ENCODE data around the gene EVX2.

Gene EVX2

DNA sequence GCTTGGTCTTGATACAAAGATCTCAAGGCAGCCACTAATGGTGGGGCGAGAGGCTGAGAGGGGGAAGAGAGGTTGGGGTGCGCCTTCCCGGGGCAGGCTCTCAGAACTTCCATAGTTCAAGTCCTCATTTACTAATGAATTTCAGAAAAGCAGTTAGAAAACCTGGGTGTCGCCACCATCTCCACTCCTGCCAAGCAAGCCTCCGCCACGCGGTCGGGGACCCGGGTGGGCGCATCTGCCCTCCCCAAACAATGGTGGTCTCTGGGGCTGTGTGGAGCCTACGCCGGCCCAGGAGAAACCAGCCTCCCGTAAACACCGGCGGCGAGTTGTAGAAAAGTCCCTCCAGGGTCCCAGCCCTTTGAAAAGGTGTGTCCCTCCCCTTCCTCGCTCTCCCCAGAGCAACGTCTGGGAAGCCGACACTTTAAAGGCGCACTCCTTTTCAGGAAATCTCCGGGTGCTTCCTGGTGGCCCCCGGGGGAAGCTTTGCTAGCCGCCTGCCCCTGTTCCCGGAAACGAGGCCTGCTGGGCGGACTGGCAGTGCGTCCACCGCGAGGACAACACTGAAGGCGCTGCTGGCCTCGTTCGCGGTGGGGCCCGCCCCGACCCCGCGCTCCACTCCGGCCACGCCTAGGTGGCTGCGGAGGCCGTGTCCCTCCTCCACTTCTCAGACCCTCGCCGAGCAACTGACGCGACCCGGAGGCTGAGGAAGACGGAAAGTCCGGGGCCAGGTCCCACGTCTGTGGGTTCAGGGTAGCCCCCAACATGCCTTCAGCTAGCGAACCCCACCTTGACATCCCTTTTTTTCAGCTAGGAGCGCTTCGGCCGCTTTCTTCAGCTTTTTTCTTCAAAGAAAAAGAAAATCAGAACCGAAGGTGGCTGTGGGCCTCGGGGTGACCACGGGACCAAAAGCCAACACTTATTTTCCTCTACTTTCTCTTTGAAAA is 16.8 kb downstream of the EVX2 start:
- DNase-seq (ENCODE audit: low read depth in 2 of 2) = no peak

DNA sequence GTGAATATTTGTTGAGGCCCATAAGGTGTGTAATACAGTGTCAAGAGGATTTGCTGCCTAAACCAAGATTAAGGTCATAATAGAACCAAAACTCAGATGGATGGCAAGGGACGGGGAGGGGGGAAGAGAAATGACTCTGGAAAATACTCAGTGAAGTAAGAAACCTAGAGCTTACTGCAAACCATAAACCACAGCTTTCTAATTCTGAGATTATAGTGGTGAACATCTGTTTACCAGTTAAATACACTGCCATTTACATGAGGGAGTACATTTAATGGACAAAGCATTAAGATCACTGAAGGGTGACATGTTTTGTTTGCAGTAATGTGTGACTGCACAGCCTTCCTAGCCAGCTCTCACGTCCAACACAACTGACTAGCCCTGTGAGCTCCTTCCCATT is 19.8 kb downstream of the EVX2 start:
- DNase-seq (ENCODE audit: low read depth in 2 of 2) = no peak

DNA sequence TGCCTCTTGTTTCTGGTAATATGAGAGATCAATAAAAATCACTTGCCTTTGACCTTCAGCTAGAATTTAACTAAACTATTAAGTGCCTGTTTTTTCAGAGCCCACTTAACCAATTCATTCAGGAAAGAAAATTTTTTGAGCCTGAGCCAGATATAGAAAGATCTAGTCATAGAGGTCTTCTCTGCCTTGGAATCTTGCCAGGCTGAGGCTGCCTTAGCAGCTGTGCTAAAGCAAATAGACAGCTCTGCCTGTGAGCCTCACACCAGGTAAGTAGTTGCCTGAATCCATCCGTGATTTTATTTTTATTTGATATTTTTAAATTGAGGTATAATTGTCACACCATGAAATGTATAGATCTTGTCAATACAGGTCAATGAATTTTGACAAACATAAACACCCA is 27.4 kb downstream of the EVX2 start:
- DNase-seq (ENCODE audit: low read depth in 2 of 2) = no peak

DNA sequence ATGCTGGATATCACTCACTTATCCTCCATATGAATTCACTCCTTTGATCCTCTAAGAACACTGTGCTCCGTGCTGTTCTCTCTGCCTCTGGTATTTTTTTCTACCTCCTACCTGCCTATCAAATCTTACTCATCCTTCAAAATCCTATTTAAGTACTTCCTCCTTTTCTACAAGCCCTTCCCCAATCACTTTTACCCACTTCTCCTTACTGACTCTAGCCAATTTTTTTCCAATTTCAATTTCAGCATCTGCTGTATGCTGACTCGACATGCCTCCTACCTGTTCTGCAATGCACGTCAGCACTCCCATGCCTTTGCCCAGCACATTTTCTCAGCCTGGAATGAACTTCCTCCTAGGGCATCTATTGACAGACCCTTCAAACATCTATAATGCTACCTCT is 44.4 kb downstream of the EVX2 start:
- no peak for DNase-seq (ENCODE audit: low read depth in 2 of 2)

DNA sequence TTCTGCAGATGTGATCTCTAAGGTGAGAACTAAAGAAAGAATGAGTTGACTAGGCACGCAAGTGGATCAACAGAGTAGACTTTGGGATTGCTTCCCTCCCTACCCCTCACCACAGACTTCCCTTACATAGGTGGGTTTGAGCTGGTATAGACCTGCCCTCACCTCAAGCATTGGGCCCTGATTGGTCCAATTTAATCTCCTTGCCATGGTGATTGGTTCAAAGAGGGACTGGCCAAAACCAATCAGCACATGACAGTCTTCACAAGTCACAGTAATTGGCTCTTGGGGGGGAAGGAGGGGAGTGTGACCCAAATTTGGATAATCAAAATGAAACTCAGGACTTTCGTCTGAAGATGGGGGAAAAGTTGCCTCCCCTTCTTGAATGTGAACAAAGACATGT is 45.1 kb downstream of the EVX2 start:
- DNase-seq (ENCODE audit: low read depth in 2 of 2) = no peak

DNA sequence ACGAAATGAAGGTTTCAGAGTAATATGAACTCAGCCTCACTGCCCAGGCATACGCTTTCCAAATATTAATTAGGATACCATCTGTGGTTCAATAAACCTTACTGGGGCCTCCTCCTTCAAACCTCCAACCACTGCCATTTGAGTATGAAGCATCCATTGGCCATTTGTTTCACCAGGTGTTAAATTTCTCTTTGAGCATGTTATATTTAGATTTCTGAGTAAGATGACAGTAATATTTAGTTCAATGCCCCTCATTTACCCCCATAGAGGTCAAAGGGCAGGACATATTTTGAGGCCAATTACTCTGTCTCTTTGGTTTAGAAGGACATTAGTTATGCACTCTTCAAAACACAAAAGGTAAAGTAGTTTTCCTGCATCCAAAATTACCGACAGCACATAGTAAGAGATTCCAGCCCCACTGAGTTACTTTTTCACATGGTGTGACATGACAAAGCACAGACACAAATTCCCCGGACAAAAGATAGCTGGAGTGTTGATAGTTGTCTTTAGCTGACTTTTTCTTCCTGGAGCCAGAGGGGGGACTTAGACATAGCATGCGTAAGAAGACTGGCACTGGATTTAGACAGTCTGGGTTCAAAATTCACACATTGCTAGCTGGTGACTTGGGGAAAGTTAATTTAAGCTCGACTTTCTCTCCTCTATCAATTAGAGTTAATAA is 48.6 kb downstream of the EVX2 start:
- no peak for DNase-seq (ENCODE audit: low read depth in 2 of 2)

DNA sequence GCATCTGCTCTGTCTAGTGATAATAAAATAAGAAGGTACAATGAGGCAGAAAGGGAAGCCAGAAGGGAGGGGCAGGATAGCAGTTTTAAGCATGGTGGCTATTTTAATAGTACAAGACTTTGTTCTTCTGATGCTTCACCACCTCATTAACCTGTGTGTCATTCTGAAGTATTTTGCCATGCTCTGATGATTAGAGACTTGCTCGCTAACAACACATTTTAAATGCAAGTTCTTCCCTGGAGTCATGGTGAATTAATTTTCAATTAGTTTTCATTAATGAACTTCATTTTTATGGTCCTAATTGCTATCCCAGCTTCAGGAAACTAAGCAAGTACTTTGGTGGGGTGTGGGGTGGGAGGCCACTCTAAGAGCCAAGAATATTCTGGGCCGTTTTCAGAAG is 56.0 kb downstream of the EVX2 start:
- no peak for DNase-seq (ENCODE audit: low read depth in 2 of 2)

Data from stimulated activated CD8-positive, alpha-beta memory T cell treated with anti-CD3 and anti-CD28 coated beads, Interleukin-2, amount 100 ng/mL, for 48 hours (primary cell).